GM12892 (cell line): ENCODE measurements around the gene RAC3.

Experiments
- POLR2A ChIP-seq: IDR thresholded peaks from 2 replicates; pipeline ENCODE4 v1.6.1; 2011; ENCODE audit warnings: low read depth, low read length, control low read depth
- POLR2AphosphoS5 ChIP-seq: IDR thresholded peaks from 2 replicates; pipeline ENCODE4 v1.6.1; 2011; ENCODE audit warnings: low read depth, low read length, control low read depth
- TAF1 ChIP-seq: IDR thresholded peaks from 2 replicates; pipeline ENCODE4 v1.6.1; 2011; ENCODE audit warnings: low read depth, mild to moderate bottlenecking, control low read depth, low read length, borderline replicate concordance

DNA sequence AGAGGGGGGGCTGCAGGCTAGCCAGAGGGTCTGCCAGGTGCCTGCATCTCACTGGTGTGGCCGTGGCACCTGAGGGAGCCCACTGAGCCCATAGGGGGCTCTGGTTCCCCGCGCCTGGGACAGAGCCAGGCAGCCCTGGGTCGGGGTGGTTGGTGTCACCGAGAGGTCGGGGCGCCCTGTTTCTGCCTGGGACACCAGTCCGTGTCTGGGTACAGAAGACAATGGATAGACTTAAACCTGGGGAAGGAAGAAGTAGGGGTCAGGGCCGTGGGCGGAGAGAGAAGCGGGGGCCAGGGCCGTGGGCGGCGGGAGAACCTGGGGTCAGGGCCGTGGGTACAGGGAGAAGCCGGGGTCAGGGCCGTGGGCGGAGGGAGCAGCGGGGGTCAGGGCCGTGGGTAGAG lies 17.1 kb downstream of the RAC3 start:
- TF ChIP-seq POLR2A (no peak), TAF1 (no peak), POLR2AphosphoS5 (no peak)
